Right ventricle myocardium inferior (tissue), 1 donor: ENCODE measurements around the gene CEACAM6. TPM values are rescaled to one million over a fixed set of nuclear protein-coding genes. Genes with fewer than 3 reads are reported as not detected.

Source experiments
- ATAC-seq: fragments of 200-7000 bp; cut with Tn5 transposase; one replicate; pipeline ENCODE4 v1.9.1; 2020; ENCODE audit warnings: mild to moderate bottlenecking, moderate library complexity
- DNase-seq: peaks from one replicate; pipeline ENCODE4 v3.0.0; 2021; ENCODE audit errors: missing footprints
- intact Hi-C: fragments of 100-400 bp; cut with DNase I; formaldehyde crosslinking; loops from one replicate; pipeline ENCODE4 v1.11.0; 2022
- total RNA-seq: library from RNA; stranded (reverse); fragmentation: NEBNext Ultra II Directional; extraction: Animal tissue kit (Norgen Biotek cat#: 25700); gene quantifications from one replicate; pipeline ENCODE4 v1.2.1, GENCODE V29; 2021
- donor health status: DM: no; HTN: yes; CAD: no; lungs with severe emphysema.

Gene CEACAM6
- total RNA-seq, 1 donor from 2014 or later: not detected

- DNase-seq (no peak), ATAC-seq (no peak)
- intact Hi-C loops: no loop called here
Observed at GRCh38 chr19:41816761-41817160, 61.4 kb downstream of the CEACAM6 start.

- ATAC-seq (no peak), DNase-seq (no peak)
- intact Hi-C loops: no loop called here
Observed at GRCh38 chr19:41821003-41821735, 65.8 kb downstream of the CEACAM6 start.

Other genes with a start within 250 kb of the CEACAM6 start
- 0.76 TPM for gene CEACAM21, start 179.4 kb upstream of the CEACAM6 start, total RNA-seq
- 0.32 TPM for gene CEACAM4, start 128.5 kb upstream of the CEACAM6 start, total RNA-seq
- gene CEACAM7, start 67.3 kb upstream of the CEACAM6 start, total RNA-seq: not detected
- not detected for gene CEACAM5, start 46.9 kb upstream of the CEACAM6 start, total RNA-seq
- 0.32 TPM for gene CEACAM3, start 41.1 kb downstream of the CEACAM6 start, total RNA-seq
- gene LYPD4, start 89.2 kb downstream of the CEACAM6 start, total RNA-seq: not detected
- not detected for gene DMRTC2, start 89.5 kb downstream of the CEACAM6 start, total RNA-seq
- 717 TPM for gene RPS19, start 104.7 kb downstream of the CEACAM6 start, total RNA-seq
- gene CD79A, start 121.7 kb downstream of the CEACAM6 start, total RNA-seq: 0.19 TPM
- gene ARHGEF1, start 127.7 kb downstream of the CEACAM6 start, total RNA-seq: 31.6 TPM
- not detected for gene ERFL, start 172.9 kb downstream of the CEACAM6 start, total RNA-seq
- 68.4 TPM for gene RABAC1, start 203.8 kb downstream of the CEACAM6 start, total RNA-seq
- 342 TPM for gene ATP1A3, start 238.7 kb downstream of the CEACAM6 start, total RNA-seq